ENCODE data around the gene GPN2. TPM values are rescaled to one million over a fixed set of nuclear protein-coding genes. Genes with fewer than 3 reads are reported as not detected.

GPN2 gene
- total and polyA plus RNA-seq, 9 of the 15 experiments (the other 6 are each of a cell fraction or from before 2014, with no cell fraction given): 9.9 to 58.8 (median 20.4) TPM

DNA sequence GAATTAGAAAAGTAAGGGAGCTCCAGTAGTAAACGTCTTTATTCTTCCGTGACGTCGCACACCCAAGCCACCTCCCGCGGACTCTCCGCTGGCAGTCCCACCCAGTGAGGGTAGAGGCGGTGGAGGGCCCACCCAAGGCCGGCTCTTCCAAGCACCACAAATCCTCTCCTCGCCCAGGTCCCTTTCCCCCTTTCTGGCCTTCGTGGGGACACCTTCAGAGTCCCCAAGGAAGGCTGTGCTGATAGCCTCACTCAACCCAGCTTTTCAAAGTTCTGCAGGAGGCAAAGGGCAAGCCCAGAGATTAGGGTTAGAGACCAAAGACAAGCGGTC is 349 bp upstream of the GPN2 start (continued):
- TF ChIP-seq, protein P1, sequence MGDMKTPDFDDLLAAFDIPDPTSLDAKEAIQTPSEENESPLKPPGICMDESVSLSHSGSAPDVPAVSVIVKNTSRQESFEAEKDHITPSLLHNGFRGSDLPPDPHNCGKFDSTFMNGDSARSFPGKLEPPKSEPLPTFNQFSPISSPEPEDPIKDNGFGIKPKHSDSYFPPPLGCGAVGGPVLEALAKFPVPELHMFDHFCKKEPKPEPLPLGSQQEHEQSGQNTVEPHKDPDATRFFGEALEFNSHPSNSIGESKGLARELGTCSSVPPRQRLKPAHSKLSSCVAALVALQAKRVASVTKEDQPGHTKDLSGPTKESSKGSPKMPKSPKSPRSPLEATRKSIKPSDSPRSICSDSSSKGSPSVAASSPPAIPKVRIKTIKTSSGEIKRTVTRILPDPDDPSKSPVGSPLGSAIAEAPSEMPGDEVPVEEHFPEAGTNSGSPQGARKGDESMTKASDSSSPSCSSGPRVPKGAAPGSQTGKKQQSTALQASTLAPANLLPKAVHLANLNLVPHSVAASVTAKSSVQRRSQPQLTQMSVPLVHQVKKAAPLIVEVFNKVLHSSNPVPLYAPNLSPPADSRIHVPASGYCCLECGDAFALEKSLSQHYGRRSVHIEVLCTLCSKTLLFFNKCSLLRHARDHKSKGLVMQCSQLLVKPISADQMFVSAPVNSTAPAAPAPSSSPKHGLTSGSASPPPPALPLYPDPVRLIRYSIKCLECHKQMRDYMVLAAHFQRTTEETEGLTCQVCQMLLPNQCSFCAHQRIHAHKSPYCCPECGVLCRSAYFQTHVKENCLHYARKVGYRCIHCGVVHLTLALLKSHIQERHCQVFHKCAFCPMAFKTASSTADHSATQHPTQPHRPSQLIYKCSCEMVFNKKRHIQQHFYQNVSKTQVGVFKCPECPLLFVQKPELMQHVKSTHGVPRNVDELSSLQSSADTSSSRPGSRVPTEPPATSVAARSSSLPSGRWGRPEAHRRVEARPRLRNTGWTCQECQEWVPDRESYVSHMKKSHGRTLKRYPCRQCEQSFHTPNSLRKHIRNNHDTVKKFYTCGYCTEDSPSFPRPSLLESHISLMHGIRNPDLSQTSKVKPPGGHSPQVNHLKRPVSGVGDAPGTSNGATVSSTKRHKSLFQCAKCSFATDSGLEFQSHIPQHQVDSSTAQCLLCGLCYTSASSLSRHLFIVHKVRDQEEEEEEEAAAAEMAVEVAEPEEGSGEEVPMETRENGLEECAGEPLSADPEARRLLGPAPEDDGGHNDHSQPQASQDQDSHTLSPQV (IDR thresholded peaks at IDR 0.05): peak; percentile 35; the same call in 1 of the 2 replicates
- TF ChIP-seq, protein P2, sequence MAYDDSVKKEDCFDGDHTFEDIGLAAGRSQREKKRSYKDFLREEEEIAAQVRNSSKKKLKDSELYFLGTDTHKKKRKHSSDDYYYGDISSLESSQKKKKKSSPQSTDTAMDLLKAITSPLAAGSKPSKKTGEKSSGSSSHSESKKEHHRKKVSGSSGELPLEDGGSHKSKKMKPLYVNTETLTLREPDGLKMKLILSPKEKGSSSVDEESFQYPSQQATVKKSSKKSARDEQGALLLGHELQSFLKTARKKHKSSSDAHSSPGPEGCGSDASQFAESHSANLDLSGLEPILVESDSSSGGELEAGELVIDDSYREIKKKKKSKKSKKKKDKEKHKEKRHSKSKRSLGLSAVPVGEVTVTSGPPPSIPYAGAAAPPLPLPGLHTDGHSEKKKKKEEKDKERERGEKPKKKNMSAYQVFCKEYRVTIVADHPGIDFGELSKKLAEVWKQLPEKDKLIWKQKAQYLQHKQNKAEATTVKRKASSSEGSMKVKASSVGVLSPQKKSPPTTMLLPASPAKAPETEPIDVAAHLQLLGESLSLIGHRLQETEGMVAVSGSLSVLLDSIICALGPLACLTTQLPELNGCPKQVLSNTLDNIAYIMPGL (CRISPR knock-in tag; IDR thresholded peaks at IDR 0.05): peak; percentile 18; the same call in 1 of the 2 replicates
- TF ChIP-seq, protein P3, sequence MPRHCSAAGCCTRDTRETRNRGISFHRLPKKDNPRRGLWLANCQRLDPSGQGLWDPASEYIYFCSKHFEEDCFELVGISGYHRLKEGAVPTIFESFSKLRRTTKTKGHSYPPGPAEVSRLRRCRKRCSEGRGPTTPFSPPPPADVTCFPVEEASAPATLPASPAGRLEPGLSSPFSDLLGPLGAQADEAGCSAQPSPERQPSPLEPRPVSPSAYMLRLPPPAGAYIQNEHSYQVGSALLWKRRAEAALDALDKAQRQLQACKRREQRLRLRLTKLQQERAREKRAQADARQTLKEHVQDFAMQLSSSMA (CRISPR knock-in tag; IDR thresholded peaks at IDR 0.05): no peak
- TF ChIP-seq, protein P4, sequence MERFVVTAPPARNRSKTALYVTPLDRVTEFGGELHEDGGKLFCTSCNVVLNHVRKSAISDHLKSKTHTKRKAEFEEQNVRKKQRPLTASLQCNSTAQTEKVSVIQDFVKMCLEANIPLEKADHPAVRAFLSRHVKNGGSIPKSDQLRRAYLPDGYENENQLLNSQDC (CRISPR knock-in tag; IDR thresholded peaks at IDR 0.05): no peak
- TF ChIP-seq RBM34 (IDR thresholded peaks at IDR 0.05; ENCODE audit: borderline replicate concordance, insufficient read depth, low read length) (no peak), FOXA1 (IDR thresholded peaks at IDR 0.05; ENCODE audit: borderline replicate concordance) (no peak), TAF1 (IDR thresholded peaks at IDR 0.05; ENCODE audit: control insufficient read depth, extremely low read depth, insufficient read depth, low read length, severe bottlenecking) (peak; percentile 2), RFX5 (IDR thresholded peaks at IDR 0.05; ENCODE audit: low read depth, low read length) (no peak), EP400 (IDR thresholded peaks at IDR 0.05) (no peak; the same call in 1 of the 2 replicates), TAF7 (tag; IDR thresholded peaks at IDR 0.05) (no peak), ZNF253 (CRISPR knock-in tag; conservative IDR thresholded peaks at IDR 0.05) (no peak)
- TF ChIP-seq, protein P5, sequence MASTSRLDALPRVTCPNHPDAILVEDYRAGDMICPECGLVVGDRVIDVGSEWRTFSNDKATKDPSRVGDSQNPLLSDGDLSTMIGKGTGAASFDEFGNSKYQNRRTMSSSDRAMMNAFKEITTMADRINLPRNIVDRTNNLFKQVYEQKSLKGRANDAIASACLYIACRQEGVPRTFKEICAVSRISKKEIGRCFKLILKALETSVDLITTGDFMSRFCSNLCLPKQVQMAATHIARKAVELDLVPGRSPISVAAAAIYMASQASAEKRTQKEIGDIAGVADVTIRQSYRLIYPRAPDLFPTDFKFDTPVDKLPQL (IDR thresholded peaks at IDR 0.05; ENCODE audit: extremely low read depth, insufficient read length): no peak
- TF ChIP-seq, protein P6, sequence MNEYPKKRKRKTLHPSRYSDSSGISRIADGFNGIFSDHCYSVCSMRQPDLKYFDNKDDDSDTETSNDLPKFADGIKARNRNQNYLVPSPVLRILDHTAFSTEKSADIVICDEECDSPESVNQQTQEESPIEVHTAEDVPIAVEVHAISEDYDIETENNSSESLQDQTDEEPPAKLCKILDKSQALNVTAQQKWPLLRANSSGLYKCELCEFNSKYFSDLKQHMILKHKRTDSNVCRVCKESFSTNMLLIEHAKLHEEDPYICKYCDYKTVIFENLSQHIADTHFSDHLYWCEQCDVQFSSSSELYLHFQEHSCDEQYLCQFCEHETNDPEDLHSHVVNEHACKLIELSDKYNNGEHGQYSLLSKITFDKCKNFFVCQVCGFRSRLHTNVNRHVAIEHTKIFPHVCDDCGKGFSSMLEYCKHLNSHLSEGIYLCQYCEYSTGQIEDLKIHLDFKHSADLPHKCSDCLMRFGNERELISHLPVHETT (CRISPR knock-in tag; conservative IDR thresholded peaks at IDR 0.05 in 1 of 2, IDR thresholded peaks at IDR 0.05 in 1 of 2): 0 out of 4 replicates have a peak, but pooled peaks of 1 of the 2 experiments have one; percentile 61
- TF ChIP-seq, protein P7, sequence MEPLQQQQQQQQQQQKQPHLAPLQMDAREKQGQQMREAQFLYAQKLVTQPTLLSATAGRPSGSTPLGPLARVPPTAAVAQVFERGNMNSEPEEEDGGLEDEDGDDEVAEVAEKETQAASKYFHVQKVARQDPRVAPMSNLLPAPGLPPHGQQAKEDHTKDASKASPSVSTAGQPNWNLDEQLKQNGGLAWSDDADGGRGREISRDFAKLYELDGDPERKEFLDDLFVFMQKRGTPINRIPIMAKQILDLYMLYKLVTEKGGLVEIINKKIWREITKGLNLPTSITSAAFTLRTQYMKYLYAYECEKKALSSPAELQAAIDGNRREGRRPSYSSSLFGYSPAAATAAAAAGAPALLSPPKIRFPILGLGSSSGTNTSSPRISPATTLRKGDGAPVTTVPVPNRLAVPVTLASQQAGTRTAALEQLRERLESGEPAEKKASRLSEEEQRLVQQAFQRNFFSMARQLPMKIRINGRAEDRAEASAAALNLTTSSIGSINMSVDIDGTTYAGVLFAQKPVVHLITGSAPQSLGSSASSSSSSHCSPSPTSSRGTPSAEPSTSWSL (CRISPR knock-in tag; IDR thresholded peaks at IDR 0.05; ENCODE audit: borderline replicate concordance): no peak
- TF ChIP-seq, protein P8, sequence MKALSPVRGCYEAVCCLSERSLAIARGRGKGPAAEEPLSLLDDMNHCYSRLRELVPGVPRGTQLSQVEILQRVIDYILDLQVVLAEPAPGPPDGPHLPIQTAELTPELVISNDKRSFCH (CRISPR knock-in tag; IDR thresholded peaks at IDR 0.05): no peak
- TF ChIP-seq, protein P8 (tag; IDR thresholded peaks at IDR 0.05): no peak

Data from K562 (cell line).